HL-60 (cell line): ENCODE results near the gene GNG11.

ENCODE experiments used
- DNase-seq, 2 experiments: peaks; one replicate each; pipeline ENCODE4 v3.0.0-alpha.2; 2010 to 2020; ENCODE audit warnings: low read depth in 1 of 2, low spot score in 1 of 2
- H3K27ac ChIP-seq: fragments of 250-450 bp; sonication (Bioruptor Pico); replicated peaks from 2 replicates; pipeline ENCODE4 v1.5.1; 2020; ENCODE audit warnings: mild to moderate bottlenecking, moderate library complexity
- H3K27me3 ChIP-seq: fragments of 250-450 bp; sonication (Bioruptor Pico); 2 replicates; pipeline ENCODE4 v1.5.1; 2021; ENCODE audit warnings: mild to moderate bottlenecking, moderate library complexity; ENCODE audit not compliant: insufficient read depth, poor library complexity, severe bottlenecking
- H3K4me3 ChIP-seq: replicated peaks from 2 replicates; pipeline ENCODE4 v1.5.1; 2011; ENCODE audit warnings: mild to moderate bottlenecking, control low read depth, low read length; ENCODE audit not compliant: insufficient read depth
- GABPA ChIP-seq: IDR thresholded peaks from 2 replicates; pipeline ENCODE4 v1.6.1; 2012; ENCODE audit warnings: low read depth
- POLR2AphosphoS5 ChIP-seq: IDR thresholded peaks from 2 replicates; pipeline ENCODE4 v1.6.1; 2012; ENCODE audit warnings: low read depth
- SPI1 ChIP-seq: IDR thresholded peaks from 2 replicates; pipeline ENCODE4 v1.6.1; 2012; ENCODE audit warnings: low read depth, mild to moderate bottlenecking, borderline replicate concordance
- TF ChIP-seq, protein P1 (sequence below): IDR thresholded peaks from one replicate; pipeline ENCODE4 v1.5.1; 2011; ENCODE audit warnings: low read length, control low read depth, inconsistent platforms; ENCODE audit not compliant: insufficient read depth
- TF ChIP-seq, protein P2 (sequence below): IDR thresholded peaks from 2 replicates; pipeline ENCODE4 v1.6.1; 2012; ENCODE audit warnings: low read depth; ENCODE audit not compliant: insufficient replicate concordance

Gene GNG11

DNA sequence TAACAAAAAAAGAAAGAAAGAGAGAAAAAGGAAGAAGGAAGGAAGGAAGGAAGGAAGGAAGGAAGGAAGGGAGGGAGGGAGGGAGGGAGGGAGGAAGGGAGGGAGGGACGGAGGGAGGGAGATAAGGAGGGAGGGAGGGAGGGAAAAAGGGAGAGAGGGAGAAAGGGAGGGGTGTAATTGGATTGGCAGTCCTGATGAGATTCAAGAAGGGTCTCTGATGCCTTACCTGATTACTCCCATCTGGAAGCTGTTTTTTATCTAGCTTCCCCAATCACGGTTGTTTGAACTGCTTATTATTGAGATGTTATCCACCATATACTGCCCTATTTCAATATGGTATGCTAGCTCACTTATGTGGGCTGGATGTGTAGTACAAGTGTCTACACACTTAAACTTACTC lies 27.3 kb downstream of the GNG11 start:
- no peak for TF ChIP-seq SPI1
- no peak for TF ChIP-seq POLR2AphosphoS5
- TF ChIP-seq, protein P1, sequence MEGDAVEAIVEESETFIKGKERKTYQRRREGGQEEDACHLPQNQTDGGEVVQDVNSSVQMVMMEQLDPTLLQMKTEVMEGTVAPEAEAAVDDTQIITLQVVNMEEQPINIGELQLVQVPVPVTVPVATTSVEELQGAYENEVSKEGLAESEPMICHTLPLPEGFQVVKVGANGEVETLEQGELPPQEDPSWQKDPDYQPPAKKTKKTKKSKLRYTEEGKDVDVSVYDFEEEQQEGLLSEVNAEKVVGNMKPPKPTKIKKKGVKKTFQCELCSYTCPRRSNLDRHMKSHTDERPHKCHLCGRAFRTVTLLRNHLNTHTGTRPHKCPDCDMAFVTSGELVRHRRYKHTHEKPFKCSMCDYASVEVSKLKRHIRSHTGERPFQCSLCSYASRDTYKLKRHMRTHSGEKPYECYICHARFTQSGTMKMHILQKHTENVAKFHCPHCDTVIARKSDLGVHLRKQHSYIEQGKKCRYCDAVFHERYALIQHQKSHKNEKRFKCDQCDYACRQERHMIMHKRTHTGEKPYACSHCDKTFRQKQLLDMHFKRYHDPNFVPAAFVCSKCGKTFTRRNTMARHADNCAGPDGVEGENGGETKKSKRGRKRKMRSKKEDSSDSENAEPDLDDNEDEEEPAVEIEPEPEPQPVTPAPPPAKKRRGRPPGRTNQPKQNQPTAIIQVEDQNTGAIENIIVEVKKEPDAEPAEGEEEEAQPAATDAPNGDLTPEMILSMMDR = no peak
- TF ChIP-seq, protein P2, sequence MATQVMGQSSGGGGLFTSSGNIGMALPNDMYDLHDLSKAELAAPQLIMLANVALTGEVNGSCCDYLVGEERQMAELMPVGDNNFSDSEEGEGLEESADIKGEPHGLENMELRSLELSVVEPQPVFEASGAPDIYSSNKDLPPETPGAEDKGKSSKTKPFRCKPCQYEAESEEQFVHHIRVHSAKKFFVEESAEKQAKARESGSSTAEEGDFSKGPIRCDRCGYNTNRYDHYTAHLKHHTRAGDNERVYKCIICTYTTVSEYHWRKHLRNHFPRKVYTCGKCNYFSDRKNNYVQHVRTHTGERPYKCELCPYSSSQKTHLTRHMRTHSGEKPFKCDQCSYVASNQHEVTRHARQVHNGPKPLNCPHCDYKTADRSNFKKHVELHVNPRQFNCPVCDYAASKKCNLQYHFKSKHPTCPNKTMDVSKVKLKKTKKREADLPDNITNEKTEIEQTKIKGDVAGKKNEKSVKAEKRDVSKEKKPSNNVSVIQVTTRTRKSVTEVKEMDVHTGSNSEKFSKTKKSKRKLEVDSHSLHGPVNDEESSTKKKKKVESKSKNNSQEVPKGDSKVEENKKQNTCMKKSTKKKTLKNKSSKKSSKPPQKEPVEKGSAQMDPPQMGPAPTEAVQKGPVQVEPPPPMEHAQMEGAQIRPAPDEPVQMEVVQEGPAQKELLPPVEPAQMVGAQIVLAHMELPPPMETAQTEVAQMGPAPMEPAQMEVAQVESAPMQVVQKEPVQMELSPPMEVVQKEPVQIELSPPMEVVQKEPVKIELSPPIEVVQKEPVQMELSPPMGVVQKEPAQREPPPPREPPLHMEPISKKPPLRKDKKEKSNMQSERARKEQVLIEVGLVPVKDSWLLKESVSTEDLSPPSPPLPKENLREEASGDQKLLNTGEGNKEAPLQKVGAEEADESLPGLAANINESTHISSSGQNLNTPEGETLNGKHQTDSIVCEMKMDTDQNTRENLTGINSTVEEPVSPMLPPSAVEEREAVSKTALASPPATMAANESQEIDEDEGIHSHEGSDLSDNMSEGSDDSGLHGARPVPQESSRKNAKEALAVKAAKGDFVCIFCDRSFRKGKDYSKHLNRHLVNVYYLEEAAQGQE = no peak
- no peak for TF ChIP-seq GABPA
- Histone ChIP-seq H3K27me3 (peaks cover 2% of the 10 kb centered on the region), H3K27ac (no peak overlapping the region), H3K4me3 (no peak overlapping the region)
- no peak for DNase-seq

DNA sequence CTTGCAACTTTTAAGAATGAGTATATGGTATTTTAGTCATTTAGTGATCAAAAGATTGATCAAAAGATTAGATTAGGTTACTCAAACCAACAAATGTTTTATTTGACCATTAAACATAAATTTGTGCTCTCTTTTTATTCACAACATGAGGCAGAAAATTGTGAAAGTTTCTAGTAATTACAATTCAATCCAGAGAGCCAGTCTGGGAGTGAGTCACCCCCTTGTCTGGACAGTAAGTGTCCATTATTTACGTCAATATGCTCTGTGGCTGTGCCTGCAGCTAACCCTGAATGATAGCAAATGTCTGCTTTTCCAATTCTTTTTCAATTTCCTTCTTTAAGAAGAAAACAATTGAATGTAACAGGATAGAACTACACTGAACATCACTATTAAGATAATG lies 27.9 kb downstream of the GNG11 start:
- Histone ChIP-seq H3K4me3 (no peak overlapping the region), H3K27ac (no peak overlapping the region), H3K27me3 (peaks cover 2% of the 10 kb centered on the region)
- no peak for DNase-seq
- TF ChIP-seq SPI1 (no peak), POLR2AphosphoS5 (no peak), GABPA (no peak)
- TF ChIP-seq, protein P1 = no peak
- TF ChIP-seq, protein P2 = no peak

- H3K27me3 ChIP-seq = no peaks in the 10 kb centered on the region
- no peak for DNase-seq
- TF ChIP-seq, protein P2 = no peak
- TF ChIP-seq, protein P1 = no peak
- TF ChIP-seq SPI1 = no peak
- TF ChIP-seq POLR2AphosphoS5 = no peak
- TF ChIP-seq GABPA = no peak
- no peak overlapping the region for H3K4me3 ChIP-seq
- no peak overlapping the region for H3K27ac ChIP-seq
Observed at GRCh38 chr7:93955304-93955703, 33.8 kb downstream of the GNG11 start.
